CD14-positive monocyte (primary cell): ENCODE data around the gene CDK6. TPM values are rescaled to one million over a fixed set of nuclear protein-coding genes. Genes with fewer than 3 reads are reported as not detected.
A peak's percentile ranks its signal among the peaks of the same experiment; 100 is the strongest.

Source experiments
- DNase-seq, 3 donors: peaks; one replicate each; pipeline ENCODE4 v3.0.0-alpha.2; 2011 to 2022
- H2AFZ ChIP-seq: 2 replicates; pipeline ENCODE4 v1.6.0; 2012; ENCODE audit warnings: mild to moderate bottlenecking, low read depth, low read length, inconsistent platforms; ENCODE audit not compliant: insufficient read depth, poor library complexity, severe bottlenecking
- H3K27ac ChIP-seq, 2 donors: 1 replicate in 1 of 2; 2 replicates in 1 of 2; pipeline ENCODE4 v1.5.1; 2012 to 2013; ENCODE audit warnings: low read length in 2 of 2, control low read depth in 1 of 2, inconsistent platforms in 1 of 2, low read depth in 1 of 2, mild to moderate bottlenecking in 1 of 2
- H3K27me3 ChIP-seq, 2 donors: one replicate each; pipeline versions ENCODE4 v1.6.0 to v1.6.1; 2011 to 2013; ENCODE audit warnings: low read length in 2 of 2; ENCODE audit not compliant: control insufficient read depth in 2 of 2, insufficient read depth in 2 of 2
- H3K36me3 ChIP-seq, 2 donors: replicated peaks in 1 of 2; 1 replicate in 1 of 2; 2 replicates in 1 of 2; pipeline versions ENCODE4 v1.5.1 to v1.6.1; 2012 to 2013; ENCODE audit warnings: low read length in 2 of 2, control low read depth in 1 of 2, inconsistent platforms in 1 of 2, mild to moderate bottlenecking in 1 of 2; ENCODE audit not compliant: insufficient read depth in 2 of 2, control insufficient read depth in 1 of 2
- H3K4me1 ChIP-seq, 2 donors: 1 replicate in 1 of 2; 2 replicates in 1 of 2; pipeline versions ENCODE4 v1.5.1 to v1.6.1; 2012 to 2013; ENCODE audit warnings: low read length in 2 of 2, control low read depth in 1 of 2, inconsistent platforms in 1 of 2, mild to moderate bottlenecking in 1 of 2, moderate library complexity in 1 of 2; ENCODE audit not compliant: insufficient read depth in 2 of 2, control insufficient read depth in 1 of 2
- H3K4me2 ChIP-seq: replicated peaks from 2 replicates; pipeline ENCODE3; 2012; ENCODE audit warnings: low read length, moderate library complexity, mild to moderate bottlenecking; ENCODE audit not compliant: poor library complexity, severe bottlenecking; ENCODE audit errors: extremely low read depth
- H3K4me3 ChIP-seq, 3 experiments: fragments of 200-600 bp in 1 of 3; sonication (generic) in 1 of 3; replicated peaks in 1 of 3; 1 replicate in 2 of 3; 2 replicates in 1 of 3; pipeline ENCODE4 v1.5.1; 2011 to 2013; ENCODE audit warnings: low read length in 3 of 3, mild to moderate bottlenecking in 3 of 3, control low read depth in 2 of 3, low read depth in 2 of 3, inconsistent platforms in 1 of 3, moderate library complexity in 1 of 3
- H3K79me2 ChIP-seq: 2 replicates; pipeline ENCODE4 v1.6.0; 2012; ENCODE audit warnings: mild to moderate bottlenecking, control low read depth, inconsistent platforms, low read length, moderate library complexity; ENCODE audit not compliant: insufficient read depth
- H3K9ac ChIP-seq: 2 replicates; pipeline ENCODE4 v1.6.0; 2017; ENCODE audit warnings: low read length, mild to moderate bottlenecking; ENCODE audit not compliant: insufficient read depth, poor library complexity, severe bottlenecking
- H3K9me3 ChIP-seq, 2 donors: replicated peaks in 1 of 2; 1 replicate in 1 of 2; 2 replicates in 1 of 2; pipeline versions ENCODE4 v1.5.1 to v1.6.1; 2012 to 2013; ENCODE audit warnings: low read length in 2 of 2, control low read depth in 1 of 2; ENCODE audit not compliant: control insufficient read depth in 1 of 2, insufficient read depth in 1 of 2
- H4K20me1 ChIP-seq: 2 replicates; pipeline ENCODE4 v1.6.0; 2012; ENCODE audit warnings: mild to moderate bottlenecking, low read length, control low read depth, moderate library complexity; ENCODE audit not compliant: insufficient read depth
- H3K27ac Mint-ChIP-seq, 7 donors: one replicate each; pipeline ENCODE4 v1.8.0; 2020; ENCODE audit warnings: mild to moderate bottlenecking in 7 of 7, mixed read lengths in 7 of 7, moderate library complexity in 6 of 7, inconsistent platforms in 2 of 7
- H3K27me3 Mint-ChIP-seq, 3 donors: one replicate each; pipeline ENCODE4 v1.8.0; 2021 to 2022; ENCODE audit warnings: low read depth in 3 of 3, mild to moderate bottlenecking in 3 of 3, mixed read lengths in 3 of 3, moderate library complexity in 3 of 3, inconsistent platforms in 1 of 3
- H3K36me3 Mint-ChIP-seq, 2 donors: one replicate each; pipeline ENCODE4 v1.8.0; 2020; ENCODE audit warnings: mixed read lengths in 2 of 2, inconsistent platforms in 1 of 2, mild to moderate bottlenecking in 1 of 2
- H3K4me1 Mint-ChIP-seq: one replicate; pipeline ENCODE4 v1.8.0; 2020; ENCODE audit warnings: mild to moderate bottlenecking, mixed read lengths
- H3K4me3 Mint-ChIP-seq, 2 donors: one replicate each; pipeline ENCODE4 v1.8.0; 2020; ENCODE audit warnings: mild to moderate bottlenecking in 2 of 2, mixed read lengths in 2 of 2, moderate library complexity in 1 of 2
- H3K9me3 Mint-ChIP-seq, 7 donors: one replicate each; pipeline ENCODE4 v1.8.0; 2020 to 2022; ENCODE audit warnings: mixed read lengths in 7 of 7, mild to moderate bottlenecking in 6 of 7, moderate library complexity in 6 of 7, inconsistent platforms in 2 of 7
- CTCF ChIP-seq: fragments of 200-600 bp; IDR thresholded peaks from one replicate; pipeline ENCODE4 v1.8.0; 2022; ENCODE audit warnings: antibody characterized with exemption, mild to moderate bottlenecking
- WGBS: methylation state at CpG from one replicate; pipeline ENCODE4 v1.1.5; 2013; ENCODE audit warnings: missing lambda C conversion rate; ENCODE audit not compliant: insufficient coverage; 5-methylcytosine and 5-hydroxymethylcytosine counted together
- intact Hi-C, 2 donors: fragments of 100-400 bp; cut with micrococcal nuclease; formaldehyde crosslinking; loops; one replicate each; pipeline versions ENCODE4 v1.15.0 to v1.15.1; 2023
- polyA plus RNA-seq, 3 donors: library from polyadenylated mRNA; depleted of rRNA in 1 of 3; unstranded in 2 of 3; stranded (reverse) in 1 of 3; fragments of 300-500 nt in 2 of 3; fragments of >200 nt in 1 of 3; fragmentation: Illumina TruSeq in 2 of 3; gene quantifications; 1 replicate in 2 of 3; 2 replicates in 1 of 3; pipeline ENCODE4 v1.2.3, GENCODE V29; 2012 to 2021

Gene CDK6
- polyA plus RNA-seq, 3 donors, result 3.4 to 4.3 (median 3.8) TPM

- no peak overlapping the region for H2AFZ ChIP-seq
- H3K4me1 ChIP-seq, result peaks cover 51 to 71% of the 10 kb centered on the region in 2 donors
- no peaks in the 10 kb centered on the region for H3K9me3 ChIP-seq
- no peaks in the 10 kb centered on the region for H3K36me3 ChIP-seq
- H3K36me3 Mint-ChIP-seq, result no peaks in the 10 kb centered on the region
- no peaks in the 10 kb centered on the region for H4K20me1 ChIP-seq
- H3K4me1 Mint-ChIP-seq, result peaks cover 62% of the 10 kb centered on the region
- no peaks in the 10 kb centered on the region for H3K9me3 Mint-ChIP-seq
- H3K27ac Mint-ChIP-seq, result peak overlapping the region; percentile 81 to 97 (median 94)
- WGBS, result no CpG with 5 or more reads among the region's 4 CpGs
- peak overlapping the region; percentile 76 for H3K4me2 ChIP-seq
- H3K4me3 Mint-ChIP-seq, result peak overlapping the region; percentile 16 to 72
- H3K27ac ChIP-seq, result peak overlapping the region in 1 of 2 donors; percentile 94
- intact Hi-C loops, result loop anchor here in 1 of 2 donors (5.0 kb wide), 1 partner anchor 197 kb away; no protein-coding TSS in a partner anchor
- peak; percentile 28 to 49 (median 45) for DNase-seq
- TF ChIP-seq CTCF, result no peak
- H3K27me3 ChIP-seq, result no peaks in the 10 kb centered on the region
- peaks cover 10% of the 10 kb centered on the region for H3K79me2 ChIP-seq
- H3K9ac ChIP-seq, result peak overlapping the region; percentile 60
- H3K27me3 Mint-ChIP-seq, result no peaks in the 10 kb centered on the region
- peak overlapping the region in 2 of 3 experiments; percentile 39 to 70 for H3K4me3 ChIP-seq
These were observed 200.8 kb downstream of the CDK6 start for GRCh38 chr7:92635538-92635937.

GRCh38 chr7:92634924-92635519, 201.4 kb downstream of the CDK6 start:
- Histone ChIP-seq H3K9ac (peak overlapping the region; percentile 60), H2AFZ (no peak overlapping the region), H3K4me3 (peak overlapping the region in 2 of 3 experiments; percentile 39 to 70), H3K27me3 (no peaks in the 10 kb centered on the region), H4K20me1 (no peaks in the 10 kb centered on the region), H3K36me3 (no peaks in the 10 kb centered on the region), H3K9me3 (no peaks in the 10 kb centered on the region), H3K4me1 (peaks cover 51 to 71% of the 10 kb centered on the region in 2 donors), H3K4me2 (peak overlapping the region; percentile 76), H3K79me2 (peaks cover 10% of the 10 kb centered on the region), H3K27ac (peak overlapping the region in 1 of 2 donors; percentile 94)
- no peaks in the 10 kb centered on the region for H3K36me3 Mint-ChIP-seq
- peak overlapping the region; percentile 81 to 97 (median 94) for H3K27ac Mint-ChIP-seq
- no peaks in the 10 kb centered on the region for H3K27me3 Mint-ChIP-seq
- WGBS, result no CpG with 5 or more reads among the region's 4 CpGs
- DNase-seq, result peak; percentile 83 to 95 (median 92)
- intact Hi-C loops, result loop anchor here in 1 of 2 donors (5.0 kb wide), 2 partner anchors 97 to 197 kb away; no protein-coding TSS in a partner anchor
- H3K9me3 Mint-ChIP-seq, result no peaks in the 10 kb centered on the region
- no peak for TF ChIP-seq CTCF
- peaks cover 62% of the 10 kb centered on the region for H3K4me1 Mint-ChIP-seq
- H3K4me3 Mint-ChIP-seq, result peak overlapping the region; percentile 16 to 72
